ENCODE results near the gene GDPD5.

The GDPD5 gene

GRCh38 chr11:75491465-75491864, 34.3 kb downstream of the GDPD5 start:
- POLR2A ChIA-PET: no interaction called here
- TF ChIP-seq CTCF (IDR thresholded peaks at IDR 0.05; ENCODE audit: control extremely low read depth, extremely low read depth, low read depth, missing control alignments): no peak
- CTCF ChIA-PET: interaction anchor here (2.0 kb wide), 1 partner anchor 45 kb away, joined by 5 read pairs; no protein-coding TSS in a partner anchor
- no peak for DNase-seq (ENCODE audit: extremely low spot score)

GRCh38 chr11:75490221-75491181, 35.2 kb downstream of the GDPD5 start:
- POLR2A ChIA-PET: no interaction called here
- no peak for DNase-seq (ENCODE audit: extremely low spot score)
- CTCF ChIA-PET: interaction anchor here (0.7 to 2.0 kb wide), 5 partner anchors 9 to 82 kb away, joined by 3 to 5 read pairs (median 3); no protein-coding TSS in a partner anchor

GRCh38 chr11:75487365-75487764, 38.4 kb downstream of the GDPD5 start:
- DNase-seq (ENCODE audit: extremely low spot score): no peak
- CTCF ChIA-PET: no interaction called here
- POLR2A ChIA-PET: no interaction called here
- TF ChIP-seq CTCF (IDR thresholded peaks at IDR 0.05; ENCODE audit: control extremely low read depth, extremely low read depth, low read depth, missing control alignments): no peak

More at GRCh38 chr11:75490221-75491181, 35.2 kb downstream of the GDPD5 start:
- no peak for TF ChIP-seq CTCF (IDR thresholded peaks at IDR 0.05; ENCODE audit: control extremely low read depth, extremely low read depth, low read depth, missing control alignments)

- CTCF ChIA-PET: interaction anchor here (1.1 to 1.3 kb wide), 2 partner anchors 14 to 41 kb away, joined by 3 read pairs; no protein-coding TSS in a partner anchor
- POLR2A ChIA-PET: no interaction called here
- no peak for DNase-seq (ENCODE audit: extremely low spot score)
- TF ChIP-seq CTCF (IDR thresholded peaks at IDR 0.05; ENCODE audit: control extremely low read depth, extremely low read depth, low read depth, missing control alignments): no peak
Measured at GRCh38 chr11:75485742-75486141, 40.0 kb downstream of the GDPD5 start.

- no peak for DNase-seq (ENCODE audit: extremely low spot score)
- no peak for TF ChIP-seq CTCF (IDR thresholded peaks at IDR 0.05; ENCODE audit: control extremely low read depth, extremely low read depth, low read depth, missing control alignments)
- ChIA-PET CTCF (no interaction called here), POLR2A (interaction anchor here (0.8 kb wide), 1 partner anchor 70 kb away, joined by 3 read pairs; no protein-coding TSS in a partner anchor)
Measured at GRCh38 chr11:75482931-75483469, 42.7 kb downstream of the GDPD5 start.

DNA sequence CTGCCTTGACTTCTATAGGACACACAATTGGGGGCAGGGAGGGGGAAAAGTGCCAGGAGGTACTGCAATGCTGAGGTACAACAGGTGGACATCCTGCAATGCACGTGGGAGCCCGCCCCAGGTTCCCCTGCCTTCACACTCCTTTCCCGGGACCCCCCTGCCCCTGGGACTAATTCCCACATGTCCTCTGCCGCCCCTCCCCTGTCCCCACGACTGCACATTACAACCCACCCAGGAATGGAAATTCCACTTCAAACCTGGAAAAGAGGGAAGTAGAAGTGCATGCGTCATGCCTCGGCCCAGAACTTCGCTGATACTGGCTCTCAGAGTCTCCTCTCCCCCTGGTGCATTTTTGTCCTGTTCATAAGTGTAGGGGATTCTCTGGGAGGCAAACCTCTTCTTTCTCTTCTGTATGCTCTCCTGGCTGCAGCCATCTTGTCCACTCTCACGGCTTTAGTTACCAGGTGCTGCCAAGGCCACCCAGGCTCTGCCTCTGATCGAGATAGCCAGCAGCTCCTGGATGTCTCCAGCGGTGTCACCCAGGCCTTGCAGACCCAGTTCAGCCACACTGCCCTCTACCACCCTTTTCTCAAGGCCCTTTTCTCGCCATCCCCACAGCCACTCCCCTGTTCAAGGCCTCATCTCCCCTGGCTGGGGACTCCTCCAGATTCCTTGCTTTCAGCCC, 43.7 kb downstream of the GDPD5 start:
- ChIA-PET POLR2A (no interaction called here), CTCF (interaction anchor here (1.9 kb wide), 1 partner anchor 25 kb away, joined by 4 read pairs; no protein-coding TSS in a partner anchor)
- no peak for DNase-seq (ENCODE audit: extremely low spot score)
- no peak for TF ChIP-seq CTCF (IDR thresholded peaks at IDR 0.05; ENCODE audit: control extremely low read depth, extremely low read depth, low read depth, missing control alignments)
